IMR-90 (cell line): Measurements from ENCODE around the gene NRF1. TPM values are rescaled to one million over a fixed set of nuclear protein-coding genes. Genes with fewer than 3 reads are reported as not detected.

Experiments used
- ATAC-seq: fragments of 200-7000 bp; cut with Tn5 transposase; 2 replicates; pipeline ENCODE4 v1.9.1; 2020; ENCODE audit warnings: low read depth, mild to moderate bottlenecking, moderate library complexity
- BruUV-seq: library from RNA; stranded (reverse); fragments of 400-500 nt; replicated peaks from 2 replicates; lab custom pipeline; 2021; lab: Mats Ljungman, UMichigan
- CTCF ChIA-PET: fragments of 300-600 bp; formaldehyde crosslinking; extraction: SDS; loops from one replicate; lab custom pipeline; 2021; ENCODE audit warnings: antibody characterized with exemption; lab: Yijun Ruan, JAX
- POLR2A ChIA-PET: fragments of 300-600 bp; sonication (Branson Sonifier 250); formaldehyde crosslinking; loops from one replicate; lab custom pipeline; 2022; ENCODE audit warnings: antibody characterized with exemption; ENCODE audit not compliant: unreplicated experiment; lab: Charles Lee
- DNase-seq: peaks from one replicate; pipeline ENCODE4 v3.0.0; 2013
- H2AFZ ChIP-seq: replicated peaks from 2 replicates; pipeline ENCODE3; 2013; ENCODE audit warnings: low read length, mild to moderate bottlenecking; ENCODE audit not compliant: poor library complexity
- H2AK5ac ChIP-seq: 2 replicates; pipeline ENCODE4 v1.6.1; 2013; ENCODE audit warnings: low read depth, low read length, inconsistent platforms
- H2AK9ac ChIP-seq: replicated peaks from 2 replicates; pipeline ENCODE3; 2013; ENCODE audit warnings: mild to moderate bottlenecking, low read depth, low read length, moderate library complexity; ENCODE audit not compliant: poor library complexity
- H2BK120ac ChIP-seq: 2 replicates; pipeline ENCODE4 v1.6.1; 2013; ENCODE audit warnings: low read depth, low read length, inconsistent platforms
- H2BK15ac ChIP-seq: 3 replicates; pipeline ENCODE4 v1.6.1; 2013; ENCODE audit warnings: low read depth, low read length, inconsistent platforms
- H2BK20ac ChIP-seq: 2 replicates; pipeline ENCODE4 v1.6.1; 2013; ENCODE audit warnings: low read depth, mild to moderate bottlenecking, inconsistent platforms, low read length, moderate library complexity
- H2BK5ac ChIP-seq: 2 replicates; pipeline ENCODE4 v1.6.1; 2013; ENCODE audit warnings: mild to moderate bottlenecking, low read depth, low read length, inconsistent platforms; ENCODE audit not compliant: poor library complexity, severe bottlenecking
- H3K14ac ChIP-seq: replicated peaks from 2 replicates; pipeline ENCODE4 v1.6.1; 2013; ENCODE audit warnings: low read depth, low read length, inconsistent platforms
- H3K18ac ChIP-seq: 2 replicates; pipeline ENCODE4 v1.6.1; 2013; ENCODE audit warnings: low read depth, low read length, control low read depth
- H3K23ac ChIP-seq: 2 replicates; pipeline ENCODE4 v1.6.1; 2013; ENCODE audit warnings: low read depth, low read length, inconsistent platforms
- H3K27ac ChIP-seq: 2 replicates; pipeline ENCODE4 v1.5.1; 2013; ENCODE audit warnings: mild to moderate bottlenecking, control low read depth, low read length; ENCODE audit not compliant: insufficient read depth
- H3K27me3 ChIP-seq: 2 replicates; pipeline ENCODE4 v1.6.1; 2013; ENCODE audit warnings: low read length; ENCODE audit not compliant: control insufficient read depth, insufficient read depth
- H3K36me3 ChIP-seq: 2 replicates; pipeline ENCODE4 v1.6.1; 2013; ENCODE audit warnings: low read length, mixed read lengths; ENCODE audit not compliant: control insufficient read depth, insufficient read depth
- H3K4ac ChIP-seq: 2 replicates; pipeline ENCODE4 v1.6.1; 2013; ENCODE audit warnings: low read depth, low read length, inconsistent platforms
- H3K4me1 ChIP-seq: 2 replicates; pipeline ENCODE4 v1.6.1; 2013; ENCODE audit warnings: low read length, mixed read lengths; ENCODE audit not compliant: control insufficient read depth, insufficient read depth
- H3K4me2 ChIP-seq: 2 replicates; pipeline ENCODE4 v1.6.1; 2013; ENCODE audit warnings: low read depth, mild to moderate bottlenecking, control low read depth, low read length, moderate library complexity
- H3K4me3 ChIP-seq: 2 replicates; pipeline ENCODE4 v1.5.1; 2013; ENCODE audit warnings: low read depth, mild to moderate bottlenecking, control low read depth, low read length, moderate library complexity; ENCODE audit not compliant: insufficient read depth
- H3K56ac ChIP-seq: 2 replicates; pipeline ENCODE4 v1.6.1; 2013; ENCODE audit warnings: low read length, inconsistent platforms; ENCODE audit not compliant: insufficient read depth; ENCODE audit errors: extremely low read depth
- H3K79me1 ChIP-seq, 2 experiments: 2 replicates each; pipeline ENCODE4 v1.6.1; 2013; ENCODE audit warnings: low read length in 2 of 2, inconsistent platforms in 1 of 2, low read depth in 1 of 2
- H3K9ac ChIP-seq: 2 replicates; pipeline ENCODE4 v1.6.1; 2013; ENCODE audit warnings: low read depth, low read length, control low read depth
- H3K9me1 ChIP-seq: 2 replicates; pipeline ENCODE4 v1.6.1; 2013; ENCODE audit warnings: low read length, inconsistent platforms; ENCODE audit not compliant: insufficient read depth
- H3K9me3 ChIP-seq: 2 replicates; pipeline ENCODE4 v1.6.1; 2013; ENCODE audit warnings: low read length; ENCODE audit not compliant: control insufficient read depth, insufficient read depth
- H4K20me1 ChIP-seq: 2 replicates; pipeline ENCODE4 v1.6.1; 2013; ENCODE audit warnings: low read length, inconsistent platforms; ENCODE audit not compliant: insufficient read depth
- H4K5ac ChIP-seq: 2 replicates; pipeline ENCODE4 v1.6.1; 2013; ENCODE audit warnings: mild to moderate bottlenecking, low read depth, low read length, control low read depth
- H4K8ac ChIP-seq, 2 experiments: 2 replicates each; pipeline ENCODE4 v1.6.1; 2013; ENCODE audit warnings: low read depth in 2 of 2, low read length in 2 of 2, control low read depth in 1 of 2, inconsistent platforms in 1 of 2
- H4K91ac ChIP-seq: 2 replicates; pipeline ENCODE4 v1.6.1; 2013; ENCODE audit warnings: low read depth, low read length, inconsistent platforms; ENCODE audit not compliant: insufficient read depth
- CEBPB ChIP-seq: IDR thresholded peaks from 2 replicates; pipeline ENCODE4 v1.6.1; 2012; ENCODE audit warnings: low read depth, low read length, improper control_type of control experiment
- MXI1 ChIP-seq: IDR thresholded peaks from 2 replicates; pipeline ENCODE4 v1.6.1; 2012; ENCODE audit warnings: low read depth, mild to moderate bottlenecking, low read length, moderate library complexity, borderline replicate concordance
- RCOR1 ChIP-seq: IDR thresholded peaks from 2 replicates; pipeline ENCODE4 v1.6.1; 2012; ENCODE audit warnings: mild to moderate bottlenecking, low read length, improper control_type of control experiment; ENCODE audit not compliant: insufficient replicate concordance
- USF2 ChIP-seq: fragments of 150-350 bp; IDR thresholded peaks from 2 replicates; pipeline ENCODE4 v1.6.1; 2017; ENCODE audit warnings: mild to moderate bottlenecking, antibody characterized with exemption, low read length, low read depth
- WGBS, 2 experiments: methylation state at CpG; one replicate each; pipeline versions ENCODE4 v1.1.5 to v1.1.7; 2013; ENCODE audit warnings: missing lambda C conversion rate in 2 of 2; ENCODE audit not compliant: insufficient read length in 1 of 2; ENCODE audit errors: extremely low coverage in 2 of 2; 5-methylcytosine and 5-hydroxymethylcytosine counted together
- dilution Hi-C: fragments of 300-500 bp; cut with HindIII; formaldehyde crosslinking; loops from one replicate; pipeline ENCODE4 v1.14.3; 2018; ENCODE audit warnings: low sequenced_read_pairs; ENCODE audit not compliant: unreplicated experiment
- in situ Hi-C: fragments of 300-500 bp; cut with MboI; formaldehyde crosslinking; loops from 3 replicates; pipeline ENCODE4 v1.14.3; 2019; ENCODE audit warnings: low sequenced_read_pairs, inconsistent platforms, mixed read lengths
- intact Hi-C: fragments of 100-400 bp; cut with micrococcal nuclease; formaldehyde crosslinking; loops from 2 replicates; pipeline ENCODE4 v1.10.0; 2022
- polyA plus RNA-seq, 3 experiments: library from polyadenylated mRNA; depleted of rRNA; stranded (reverse); fragments of >200 nt; gene quantifications; 2 replicates each; pipeline ENCODE4 v1.2.3, GENCODE V29; 2012; ENCODE audit warnings: low replicate concordance in 1 of 3
- total RNA-seq: library from RNA; depleted of rRNA; stranded (reverse); fragments of >200 nt; gene quantifications from 2 replicates; pipeline ENCODE4 v1.2.3, GENCODE V29; 2012

Gene NRF1
- total and polyA plus RNA-seq, 2 of the 4 experiments (the other 2 are of a cell fraction) = 11.4 to 15.8 TPM

DNA sequence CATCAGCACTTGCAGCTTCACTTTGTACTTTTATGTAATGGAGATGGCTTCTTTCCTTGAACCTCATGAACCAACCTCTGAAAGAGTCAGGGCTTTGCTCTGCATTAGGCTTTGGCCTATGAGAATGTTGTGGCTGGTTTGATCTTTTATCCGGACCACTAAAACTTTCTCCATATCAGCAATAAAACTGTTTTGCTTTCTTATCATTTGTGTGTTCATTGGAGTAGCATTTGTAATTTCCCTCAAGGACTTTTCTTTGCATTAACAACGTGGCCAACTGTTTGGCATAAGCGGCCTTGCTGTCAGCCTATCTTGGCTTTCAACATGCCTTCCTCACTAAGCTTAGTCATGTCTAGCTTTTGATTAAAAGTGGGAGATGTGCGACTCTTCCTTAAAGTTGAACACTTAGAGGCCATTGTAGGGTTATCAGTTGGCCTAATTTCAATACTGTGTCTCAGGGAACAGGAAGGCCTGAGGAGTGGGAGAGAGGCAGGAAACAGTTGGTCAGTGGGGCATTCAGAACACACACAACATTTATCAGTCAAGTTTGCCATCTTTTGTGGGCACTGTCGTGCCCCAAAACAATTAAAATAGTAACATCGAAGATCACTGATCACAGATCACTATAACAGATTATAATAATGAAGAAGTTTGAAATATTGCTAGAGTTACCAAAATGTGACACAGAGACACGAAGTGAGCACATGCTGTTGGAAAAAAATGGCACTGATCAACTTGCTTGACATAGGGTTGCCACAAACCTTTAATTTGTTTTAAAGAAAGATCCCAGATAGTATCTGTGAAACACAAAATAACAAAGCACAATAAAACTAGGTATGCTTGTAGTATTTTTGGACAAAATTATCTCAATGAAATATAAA is 64.7 kb downstream of the NRF1 start:
- Histone ChIP-seq H2BK5ac (no peak overlapping the region), H4K5ac (no peak overlapping the region), H3K4ac (no peak overlapping the region), H3K18ac (no peak overlapping the region), H3K4me3 (no peak overlapping the region), H2AK9ac (no peak overlapping the region), H3K79me1 (peaks cover 0 to 5% of the 10 kb centered on the region in 2 experiments; a peak in 1 of 4 replicates), H4K20me1 (no peaks in the 10 kb centered on the region), H2AK5ac (no peak overlapping the region), H3K56ac (no peak overlapping the region), H4K91ac (no peak overlapping the region), H3K23ac (no peak overlapping the region), H2AFZ (no peak overlapping the region), H3K9me3 (peaks cover 7% of the 10 kb centered on the region), H3K27ac (no peak overlapping the region), H3K27me3 (no peaks in the 10 kb centered on the region), H3K14ac (no peak overlapping the region), H3K4me1 (no peaks in the 10 kb centered on the region), H3K9me1 (peaks cover 2% of the 10 kb centered on the region; the same call in 1 of the 2 replicates), H4K8ac (no peak overlapping the region), H3K4me2 (no peak overlapping the region), H3K36me3 (peaks cover 12% of the 10 kb centered on the region), H3K9ac (no peak overlapping the region), H2BK20ac (no peak overlapping the region), H2BK15ac (no peak overlapping the region), H2BK120ac (no peak overlapping the region)
- DNase-seq (no peak), ATAC-seq (no peak)
- intact Hi-C loops (no loop called here), dilution Hi-C loops (no loop called here), in situ Hi-C loops (no loop called here)
- ChIA-PET POLR2A (no interaction called here), CTCF (interaction anchor here (0.9 kb wide), 1 partner anchor 29 kb away, joined by 3 read pairs; no protein-coding TSS in a partner anchor)
- BruUV-seq = no TSS peak
- no CpG with 5 or more reads among the region's 7 CpGs for WGBS, 2 experiments
- TF ChIP-seq MXI1 (no peak), CEBPB (no peak), RCOR1 (no peak), USF2 (no peak)
